Panc1 (cell line): ENCODE data around the gene LYPD6B.

Experiments
- CTCF ChIP-seq: fragments of 450-650 bp; IDR thresholded peaks from 2 replicates; pipeline ENCODE4 v1.5.1; 2017; ENCODE audit warnings: mild to moderate bottlenecking
- POLR2AphosphoS5 ChIP-seq: IDR thresholded peaks from 2 replicates; pipeline ENCODE4 v1.6.1; 2012; ENCODE audit warnings: mild to moderate bottlenecking, low read depth, low read length, moderate library complexity
- REST ChIP-seq, 2 experiments: IDR thresholded peaks; 2 replicates each; pipeline ENCODE4 v1.6.1; 2011 to 2012; ENCODE audit warnings: low read depth in 2 of 2, control low read depth in 1 of 2, low read length in 1 of 2, mild to moderate bottlenecking in 1 of 2, moderate library complexity in 1 of 2; ENCODE audit not compliant: insufficient read depth in 1 of 2
- SIN3A ChIP-seq: IDR thresholded peaks from 2 replicates; pipeline ENCODE4 v1.6.1; 2012; ENCODE audit warnings: low read depth, mild to moderate bottlenecking, low read length, moderate library complexity, borderline replicate concordance; ENCODE audit not compliant: insufficient read depth
- TCF7L2 ChIP-seq: IDR thresholded peaks from 2 replicates; pipeline ENCODE4 v1.6.1; 2011; ENCODE audit warnings: mild to moderate bottlenecking, low read depth, low read length, inconsistent platforms

GRCh38 chr2:149001496-149001895 lies 37.0 kb upstream of the LYPD6B start:
- TF ChIP-seq CTCF (no peak), REST (IDR thresholded peaks at IDR 0.05; ENCODE audit: insufficient read depth in 1 of 2, low read depth in 2 of 2, low read length in 1 of 2) (no peak), POLR2AphosphoS5 (no peak), TCF7L2 (no peak), SIN3A (no peak)
